Stimulated activated CD4-positive, alpha-beta T cell treated with anti-CD3 and anti-CD28 coated beads, TNF-alpha, amount 100 ng/mL, for 1 hour (primary cell): ENCODE results near the gene ZNF75A.
"Not testable (repeated sequence)": the region's sequence is repeated elsewhere in the genome, so short reads cannot be mapped to it uniquely, and the experiment has no call there.

Experiments used
- DNase-seq, 3 donors: peaks; one replicate each; pipeline ENCODE4 v3.0.0-alpha.2; 2020; ENCODE audit warnings: low read depth in 3 of 3, low spot score in 1 of 3

Gene ZNF75A

DNA sequence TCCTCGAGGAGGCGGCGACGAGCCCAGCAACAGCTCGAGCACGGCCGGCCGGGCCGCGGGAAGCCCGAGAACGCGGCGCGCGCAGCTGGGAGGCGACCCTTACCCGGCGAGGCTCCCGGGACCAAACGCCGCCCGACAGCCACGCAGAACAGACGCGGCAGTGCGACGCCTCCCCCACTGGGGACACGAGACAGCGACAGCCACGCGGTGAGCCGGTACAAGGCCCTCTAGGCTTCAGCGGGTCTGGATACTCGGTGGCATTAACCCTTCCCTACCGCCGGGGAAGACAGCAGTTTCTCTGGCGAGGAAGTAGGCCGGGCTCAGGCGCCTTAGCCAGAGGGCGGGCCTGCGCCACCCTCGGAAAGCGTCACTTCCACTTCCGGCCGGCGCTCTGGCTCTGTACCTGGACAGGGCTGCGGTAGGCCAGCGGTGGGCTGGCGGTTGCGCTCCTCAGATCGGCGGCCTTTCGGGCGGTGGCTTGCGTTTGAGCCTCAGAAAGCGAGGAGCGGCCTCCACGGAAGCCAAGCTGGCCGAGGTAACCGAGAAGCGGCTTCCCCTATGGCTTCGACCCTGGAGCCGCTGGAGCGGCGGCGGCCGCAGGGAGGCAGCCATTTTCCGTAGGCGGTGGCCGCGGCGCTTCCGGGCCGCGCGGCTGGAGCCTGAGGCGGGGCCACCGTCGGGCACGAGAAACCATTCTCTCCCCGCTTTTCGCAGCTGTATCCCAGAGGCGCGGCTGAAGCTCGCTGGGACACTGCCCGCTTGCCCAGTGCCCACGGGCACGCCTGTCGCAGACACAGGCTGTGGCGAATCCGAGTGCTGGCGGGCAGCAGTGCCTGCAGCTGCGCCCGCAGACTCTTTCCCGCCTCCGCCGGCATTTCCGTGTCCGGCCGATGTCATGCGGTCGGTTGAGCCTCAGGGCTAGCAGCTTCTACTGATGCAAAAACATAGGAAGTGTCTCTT, at the start of gene ZNF75A, which contains the start of gene TIGD7:
ZNF75A (plus strand) TSS at position 389 of the 960 bp plus-strand sequence. CDS start 2,932 bp downstream, outside the sequence.
TIGD7 (minus strand) TSS at position 322 of the 960 bp plus-strand sequence. CDS start 4,816 bp downstream, outside the sequence.
- peak; percentile 42 to 60 (median 58) for DNase-seq

DNA sequence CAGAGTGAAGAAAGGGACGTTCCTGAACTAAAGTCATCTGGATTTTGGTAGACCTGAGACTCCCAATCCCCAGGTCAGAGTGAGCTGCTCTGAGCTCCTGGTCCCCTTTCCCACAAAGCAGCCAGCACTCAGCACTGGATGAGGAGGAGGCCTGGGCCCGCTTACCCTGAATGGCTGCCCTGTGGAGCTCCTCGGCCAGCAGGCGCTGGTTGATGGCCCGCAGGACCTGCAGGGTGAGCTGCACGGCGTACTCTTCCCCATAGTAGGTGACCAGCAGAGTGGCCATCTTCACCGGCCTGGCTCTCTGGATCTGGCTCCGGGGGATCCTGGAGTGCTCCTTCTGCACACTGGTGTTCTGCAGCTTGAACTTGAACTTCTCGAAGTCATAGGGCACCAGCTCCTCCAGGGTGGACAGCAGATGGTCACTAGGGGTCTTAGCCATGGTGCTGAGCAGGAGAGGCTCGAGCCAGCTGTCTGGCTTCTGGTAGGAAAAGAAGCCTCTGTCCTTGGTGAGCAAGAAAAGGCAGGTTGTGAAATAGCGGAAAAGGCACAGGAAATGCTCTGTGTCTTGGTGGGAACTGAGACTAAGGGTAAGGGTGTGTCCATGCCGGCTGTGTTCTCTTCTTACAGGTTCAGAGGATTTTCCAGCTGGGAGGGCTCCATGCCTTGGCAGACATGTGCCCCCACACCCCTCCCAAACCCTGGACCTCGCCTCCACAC, 49.0 kb upstream of the ZNF75A start, which contains the start of gene MEFV:
MEFV (minus strand) TSS at position 488 of the 720 bp plus-strand sequence; CDS start at position 442, 46 bp downstream.
- no peak for DNase-seq

DNA sequence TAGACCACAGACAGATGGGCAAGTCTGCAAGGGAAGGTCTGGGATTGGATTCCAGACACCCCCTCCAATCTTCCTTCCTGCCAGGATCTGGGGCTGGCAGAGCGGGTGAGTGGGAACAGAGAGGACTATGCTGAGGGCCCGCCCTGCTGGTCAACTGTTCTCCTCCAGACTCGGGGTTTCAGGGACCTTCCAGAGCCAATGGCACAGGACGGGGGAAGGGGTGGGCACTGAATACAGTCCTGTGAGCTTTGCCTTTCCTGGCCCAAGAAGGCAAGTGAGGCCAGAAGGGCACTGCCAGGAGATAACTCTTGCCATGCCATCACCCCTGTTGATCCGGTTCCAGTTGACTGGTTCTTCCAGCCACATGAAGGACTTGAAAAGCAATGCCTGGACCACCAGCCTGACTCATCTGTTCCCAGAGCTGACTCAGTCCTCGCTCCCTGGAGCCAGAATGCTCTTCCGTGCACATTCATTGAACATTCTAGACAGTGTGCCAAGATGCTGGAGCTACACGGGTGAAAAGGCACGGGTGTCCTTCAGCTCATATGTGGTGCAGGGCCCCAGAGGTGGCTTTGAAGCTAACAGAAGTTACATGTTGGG, 48.3 kb upstream of the ZNF75A start:
- no peak for DNase-seq

DNA sequence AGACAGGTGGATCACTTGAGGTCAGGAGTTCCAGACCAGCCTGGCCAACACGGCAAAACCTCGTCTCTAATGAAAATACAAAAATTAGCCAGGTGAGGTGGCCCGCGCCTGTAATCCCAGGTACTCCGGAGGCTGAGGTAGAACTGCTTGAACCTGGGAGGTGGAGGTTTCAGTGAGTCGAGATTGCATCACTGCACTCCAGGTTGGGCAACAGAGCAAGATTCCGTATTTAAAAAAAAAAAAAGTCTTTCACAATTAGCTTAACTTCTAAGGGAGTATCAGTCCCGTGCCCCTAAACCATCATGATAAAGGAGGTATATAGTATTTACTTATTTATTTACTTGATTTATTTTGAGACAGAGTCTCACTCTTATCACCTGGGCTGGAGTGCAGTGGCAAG, 45.5 kb upstream of the ZNF75A start:
- DNase-seq, result no peak

DNA sequence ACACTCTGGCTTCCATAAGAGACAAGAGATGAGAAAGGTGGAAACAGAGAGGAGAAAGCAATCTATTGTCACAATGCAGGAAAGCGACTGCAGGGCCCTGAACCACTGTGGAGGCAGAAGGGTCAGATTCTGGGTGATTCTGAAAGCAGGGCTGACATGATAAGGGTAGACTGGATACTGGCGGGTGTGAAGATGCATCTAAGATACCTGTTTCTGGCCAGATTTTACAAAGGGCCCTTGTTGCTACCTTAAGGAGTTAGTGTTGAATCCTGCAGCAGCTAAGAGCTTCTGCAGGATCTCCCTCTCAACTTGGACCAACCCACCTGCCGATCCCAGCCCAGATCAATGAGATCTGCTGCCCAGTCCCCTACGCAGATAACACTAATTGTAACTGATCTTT, 42.8 kb upstream of the ZNF75A start:
- DNase-seq, result no peak

DNA sequence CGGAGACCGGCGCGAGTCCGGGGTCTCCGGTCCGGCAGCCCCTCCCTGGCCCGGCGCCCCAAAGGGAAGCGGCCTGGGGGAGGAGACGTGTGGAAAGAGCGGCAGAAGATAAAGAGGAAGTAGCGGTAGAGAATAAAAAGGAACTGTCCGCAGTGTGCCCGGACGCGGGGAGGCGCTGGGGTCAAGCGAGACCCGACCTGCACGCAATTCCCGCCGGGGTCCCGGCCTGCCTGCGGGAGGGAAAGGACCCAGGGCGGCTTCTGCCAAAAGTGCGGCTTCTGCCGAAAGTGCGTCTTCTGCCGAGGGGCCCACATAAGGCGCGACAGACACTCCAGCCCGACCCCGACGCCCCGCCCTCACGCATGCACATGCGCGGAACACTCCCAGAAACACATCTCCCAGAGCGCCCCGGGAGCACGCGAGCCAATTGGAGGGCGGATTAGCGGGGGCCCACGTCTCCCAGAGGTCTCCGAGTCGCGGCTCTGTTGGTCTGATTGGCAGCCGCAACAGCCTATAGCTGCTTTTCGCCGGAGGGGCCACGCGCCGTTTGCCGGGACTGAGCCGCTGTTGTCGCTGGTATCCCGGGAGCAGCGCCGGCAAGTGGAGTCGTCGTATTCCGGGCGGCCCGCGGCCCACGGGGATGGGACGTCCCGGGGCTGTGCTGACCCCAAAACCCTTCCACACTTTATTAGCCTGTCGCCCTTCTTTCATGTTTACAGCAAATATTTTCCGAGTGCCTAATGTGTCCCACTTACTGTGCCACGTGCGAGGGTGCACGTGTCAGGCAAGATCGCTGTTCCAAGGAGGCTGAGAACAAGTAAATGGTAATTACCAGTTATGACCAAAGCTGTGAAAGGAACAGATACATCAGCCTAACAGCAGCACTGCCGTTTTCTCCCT, 40.9 kb upstream of the ZNF75A start:
- peak; percentile 86 to 95 (median 88) for DNase-seq

DNA sequence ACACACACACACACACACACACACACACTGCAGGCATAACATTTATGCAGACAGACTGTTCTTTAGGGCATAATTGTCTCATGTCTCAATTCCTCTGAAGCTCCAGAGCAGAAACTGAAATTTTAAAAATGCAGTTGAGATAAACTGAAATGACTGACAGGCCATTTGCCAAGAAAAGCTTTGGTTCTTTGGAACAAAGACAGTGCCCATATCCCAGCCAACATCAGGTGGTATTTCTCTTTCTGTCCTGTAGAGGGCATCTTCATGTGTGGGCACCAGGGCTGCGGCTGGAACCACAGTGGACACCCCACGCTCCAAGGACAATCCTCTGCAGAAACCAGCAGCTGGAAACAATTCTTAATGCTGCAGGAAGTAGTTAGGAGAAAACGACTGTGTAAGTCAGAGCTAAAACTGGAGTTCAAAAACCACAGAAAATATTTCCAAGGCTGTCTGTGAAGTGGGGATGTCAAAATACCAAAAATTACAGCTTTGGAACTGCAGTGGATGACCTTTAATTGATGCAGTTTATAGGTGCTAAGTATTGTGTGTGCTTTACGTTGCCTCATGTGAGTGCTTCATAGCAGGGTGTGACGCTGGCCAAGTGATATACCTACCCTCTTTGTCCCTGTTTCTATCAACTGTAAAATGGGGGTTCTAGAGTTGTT, 38.3 kb upstream of the ZNF75A start:
- no peak for DNase-seq

DNA sequence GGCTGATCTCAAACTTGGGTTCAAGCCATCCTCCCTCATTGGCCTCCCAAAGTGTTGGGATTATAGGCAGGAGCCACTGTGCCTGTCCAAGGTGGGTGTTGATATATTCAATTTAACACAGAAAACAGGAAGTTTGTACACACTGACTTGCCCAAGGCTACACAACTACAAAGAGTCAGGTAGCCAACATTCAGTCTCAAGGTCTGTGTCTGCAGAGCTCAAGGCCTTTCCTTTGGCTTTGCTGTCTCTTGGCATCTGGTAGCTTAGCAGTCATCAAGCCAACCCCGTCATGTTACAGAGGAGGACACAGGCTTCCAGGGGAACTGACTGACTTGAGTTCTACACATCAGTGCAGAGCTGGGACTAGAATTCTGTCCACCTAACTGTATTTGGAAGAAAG, 37.0 kb upstream of the ZNF75A start:
- DNase-seq, result no peak

DNA sequence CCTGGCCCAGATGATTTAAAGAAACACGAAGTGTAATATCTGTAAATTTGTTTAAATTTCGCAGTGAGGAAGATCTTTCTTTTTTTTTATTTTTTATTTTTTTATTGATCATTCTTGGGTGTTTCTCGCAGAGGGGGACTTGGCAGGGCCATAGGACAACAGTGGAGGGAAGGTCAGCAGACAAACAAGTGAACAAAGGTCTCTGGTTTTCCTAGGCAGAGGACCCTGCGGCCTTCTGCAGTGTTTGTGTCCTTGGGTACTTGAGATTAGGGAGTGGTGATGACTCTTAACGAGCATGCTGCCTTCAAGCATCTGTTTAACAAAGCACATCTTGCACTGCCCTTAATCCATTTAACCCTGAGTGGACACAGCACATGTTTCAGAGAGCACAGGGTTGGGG, 34.6 kb upstream of the ZNF75A start:
- not testable (repeated sequence) for DNase-seq

DNA sequence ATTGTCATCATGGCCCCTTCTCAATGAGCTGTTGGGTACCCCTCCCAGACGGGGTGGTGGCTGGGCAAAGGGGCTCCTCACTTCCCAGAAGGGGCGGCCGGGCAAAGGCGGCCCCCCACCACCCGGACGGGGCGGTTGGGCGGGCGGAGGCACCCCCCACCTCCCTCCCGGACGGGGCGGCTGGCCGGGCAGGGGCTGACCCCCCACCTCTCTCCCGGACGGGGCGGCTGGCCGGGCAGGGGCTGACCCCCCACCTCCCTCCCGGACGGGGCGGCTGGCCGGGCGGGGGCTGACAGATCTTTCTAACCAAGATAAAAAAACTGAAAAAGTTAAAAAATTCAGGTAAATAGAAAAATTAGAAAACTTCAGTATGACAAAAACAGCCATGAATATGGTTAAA, 34.0 kb upstream of the ZNF75A start:
- DNase-seq, result not testable (repeated sequence)

DNA sequence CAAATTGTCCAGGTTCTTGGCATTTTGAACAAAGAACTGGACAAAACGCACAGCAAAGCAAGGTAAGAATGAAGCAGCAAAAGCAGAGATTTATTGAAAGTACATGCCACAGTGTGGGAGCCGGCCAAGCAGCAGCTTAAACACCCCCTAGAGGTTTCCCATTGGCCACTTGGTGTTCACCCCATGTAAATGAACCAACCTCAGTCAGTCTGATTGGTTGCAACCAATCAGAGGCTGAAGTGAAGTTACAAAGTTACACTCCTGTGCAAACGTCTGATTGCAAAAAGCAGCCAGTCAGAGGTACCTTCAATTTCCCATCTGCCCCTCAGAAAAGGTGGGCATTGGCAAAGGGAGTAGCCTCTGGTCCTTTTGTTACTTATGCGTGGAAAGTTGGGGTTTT, 30.8 kb upstream of the ZNF75A start:
- DNase-seq, result no peak

DNA sequence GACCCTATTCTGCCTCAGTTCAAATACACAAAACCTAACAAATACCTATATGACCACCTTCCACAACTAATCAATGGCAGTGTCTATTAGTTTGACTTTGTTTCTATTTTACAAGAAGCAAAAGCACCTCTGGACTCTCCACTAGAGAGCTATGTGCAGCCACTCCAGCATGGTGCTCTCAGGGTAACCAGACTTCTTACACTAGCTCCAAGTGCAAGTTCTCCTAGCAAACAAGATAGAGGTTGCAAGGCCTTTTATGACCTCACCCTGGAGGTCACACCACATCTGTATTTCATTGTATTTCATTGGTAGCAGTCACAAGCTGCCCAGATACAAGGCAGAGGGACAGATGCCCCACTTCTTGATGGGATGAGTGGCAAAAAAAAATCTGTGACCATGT, 30.4 kb upstream of the ZNF75A start:
- no peak for DNase-seq

DNA sequence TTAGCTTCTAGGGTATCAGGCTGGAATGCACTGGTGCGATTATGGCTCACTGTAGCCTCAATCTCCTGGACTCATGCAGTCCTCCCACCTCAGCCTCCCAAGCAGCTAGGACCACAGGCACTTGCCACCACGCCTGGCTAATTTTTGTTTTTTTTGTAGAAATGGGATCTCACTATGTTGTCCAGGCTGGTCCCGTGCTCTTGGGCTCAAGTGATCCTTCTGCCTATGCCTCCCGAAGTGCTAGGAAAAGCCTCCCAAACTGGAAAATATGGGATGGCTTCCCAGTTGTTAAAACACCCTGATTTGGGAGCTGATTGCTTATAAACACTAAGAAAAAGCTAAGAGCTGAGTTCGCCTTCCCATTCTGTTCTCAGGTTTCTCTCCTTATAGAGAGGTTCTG, 28.6 kb upstream of the ZNF75A start:
- DNase-seq, result no peak

DNA sequence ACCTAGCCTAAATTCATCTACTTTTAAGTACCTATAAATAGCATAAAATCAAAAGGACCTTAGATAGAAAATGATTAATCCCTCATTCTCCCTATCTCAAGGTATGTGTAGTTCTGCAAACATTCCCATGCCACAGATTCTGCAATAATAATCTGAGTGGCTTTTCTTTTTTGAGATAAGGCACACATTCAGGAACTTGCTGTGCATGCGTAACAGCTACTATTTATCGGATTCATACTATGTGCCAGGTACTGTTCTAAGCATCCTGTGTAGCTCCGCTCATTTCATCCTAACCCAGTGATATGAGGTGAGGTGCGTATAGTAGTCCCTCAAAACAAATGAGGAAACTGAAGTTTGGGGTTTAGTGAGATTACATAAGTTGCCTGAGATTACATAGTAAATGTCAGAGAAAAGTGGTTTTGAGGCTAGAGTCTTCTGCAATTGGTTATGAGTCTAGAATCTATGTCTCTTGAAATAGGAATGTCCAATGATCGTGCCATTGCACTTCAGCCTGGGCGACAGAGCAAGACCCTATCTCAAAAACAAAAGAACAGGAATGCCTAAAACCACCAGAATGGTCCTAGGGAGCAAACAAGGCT, 24.0 kb upstream of the ZNF75A start:
- DNase-seq, result no peak

DNA sequence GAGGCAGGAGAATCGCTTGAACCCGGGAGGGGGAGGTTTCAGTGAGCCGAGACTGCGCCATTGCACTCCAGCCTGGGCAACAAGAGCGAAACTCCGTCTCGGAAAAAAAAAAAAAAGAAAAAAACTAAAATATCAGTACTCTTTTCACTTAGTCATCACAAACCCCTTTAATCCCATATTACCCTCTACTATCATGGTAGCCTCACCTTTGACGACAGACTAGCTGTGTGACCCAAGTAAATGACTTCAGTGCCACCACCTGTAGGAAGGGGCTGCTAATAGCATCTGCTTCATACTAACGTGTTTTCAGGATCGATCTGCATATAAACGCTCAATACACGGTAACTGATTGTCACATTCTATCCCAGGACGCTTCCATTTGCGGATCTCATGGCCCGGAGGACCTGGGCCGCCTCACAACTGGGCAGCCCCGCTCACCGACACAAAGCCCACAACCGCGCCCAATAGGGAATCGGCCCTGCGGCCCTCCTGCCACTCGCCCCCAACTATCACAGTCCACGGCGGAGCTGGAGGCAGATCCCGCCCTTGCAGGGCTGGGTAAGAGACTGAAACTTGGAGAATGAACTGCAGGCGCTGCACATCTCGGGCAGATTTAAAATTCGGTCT, 23.1 kb upstream of the ZNF75A start:
- DNase-seq, result no peak

DNA sequence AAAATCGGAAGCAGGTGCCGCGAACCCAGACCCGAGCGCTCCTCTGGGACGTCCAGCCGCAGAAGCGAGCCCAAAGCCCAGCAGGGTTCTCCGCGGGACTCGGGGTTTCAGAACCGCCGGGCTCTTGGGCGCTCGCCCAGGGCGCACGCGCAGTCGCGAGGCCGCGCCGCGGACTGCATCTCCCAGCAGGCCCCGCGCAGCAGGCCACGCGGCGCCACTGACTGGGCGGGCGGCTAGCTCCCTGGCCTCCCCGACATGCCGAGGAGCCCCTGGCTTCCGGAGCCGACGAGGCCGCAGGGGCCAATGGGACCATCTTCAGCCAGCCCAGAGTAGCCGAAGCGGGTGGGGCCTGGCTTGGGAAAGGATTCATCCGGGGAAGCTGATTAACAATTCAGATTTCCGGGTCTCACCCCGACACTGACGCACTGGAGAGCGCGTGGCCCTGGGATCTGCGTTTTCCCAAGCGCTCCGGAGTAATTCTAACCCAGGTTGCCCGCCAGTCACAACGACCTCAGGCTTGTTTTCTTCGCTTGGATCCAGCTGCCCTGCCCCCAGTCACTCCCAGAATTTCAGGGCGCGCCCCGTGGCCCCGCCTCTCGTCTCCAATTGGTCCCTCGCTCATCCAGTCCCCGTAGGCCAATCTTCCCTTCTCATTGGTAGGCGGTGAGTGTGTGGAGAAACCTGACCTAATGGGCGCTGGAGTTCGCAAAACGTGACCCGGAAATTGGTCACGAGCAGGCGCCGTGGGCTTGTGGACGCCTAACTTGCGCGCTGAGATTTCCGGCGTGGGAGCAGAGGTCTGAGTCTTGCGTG, 22.4 kb upstream of the ZNF75A start, which contains the start of gene ZNF263:
ZNF263 (plus strand) TSS at position 762 of the 813 bp plus-strand sequence. CDS start 328 bp downstream, outside the sequence.
- peak; percentile 79 to 86 (median 82) for DNase-seq

DNA sequence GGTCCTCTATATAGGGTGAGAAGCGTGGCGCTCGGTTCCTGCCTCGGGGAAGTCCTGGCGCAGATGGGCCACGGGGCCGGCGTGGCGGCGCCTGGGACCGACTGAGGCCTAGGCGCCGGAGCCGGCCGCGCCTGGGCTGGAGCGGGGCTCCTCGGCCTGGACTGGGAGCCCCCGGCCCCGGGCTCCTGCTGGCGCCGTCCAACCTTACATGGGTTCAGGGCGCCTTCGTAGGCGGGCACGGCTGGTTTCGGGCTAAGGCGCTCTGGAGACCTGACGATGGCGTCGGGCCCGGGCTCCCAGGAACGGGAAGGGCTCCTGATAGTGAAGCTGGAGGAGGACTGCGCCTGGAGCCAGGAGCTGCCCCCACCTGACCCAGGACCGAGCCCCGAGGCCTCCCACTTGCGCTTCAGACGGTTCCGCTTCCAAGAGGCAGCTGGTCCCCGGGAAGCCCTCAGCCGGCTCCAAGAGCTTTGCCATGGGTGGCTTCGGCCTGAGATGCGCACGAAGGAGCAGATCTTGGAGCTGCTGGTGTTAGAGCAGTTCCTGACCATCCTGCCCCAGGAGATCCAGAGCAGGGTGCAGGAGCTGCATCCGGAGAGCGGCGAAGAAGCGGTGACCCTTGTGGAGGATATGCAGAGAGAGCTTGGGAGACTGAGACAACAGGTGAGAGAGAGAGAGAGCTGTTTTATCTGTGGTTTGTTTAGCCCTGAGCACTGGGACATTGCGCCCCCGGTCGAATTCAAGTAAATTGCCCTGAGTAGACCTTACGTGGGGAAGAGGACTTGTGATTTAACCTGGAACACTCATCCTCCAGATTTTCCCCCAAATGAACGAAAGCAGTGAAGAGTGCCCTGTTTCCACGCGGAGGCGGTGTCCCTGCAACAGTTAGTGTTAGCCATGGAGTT, 21.5 kb upstream of the ZNF75A start:
- DNase-seq, result no peak
